Astrocyte of the cerebellum (primary cell): ENCODE measurements around the gene CRK.

ENCODE experiments used
- DNase-seq: peaks from one replicate; pipeline ENCODE4 v3.0.0-alpha.2; 2011; ENCODE audit warnings: low read depth
- H3K4me3 ChIP-seq: 2 replicates; pipeline ENCODE4 v1.5.1; 2011; ENCODE audit warnings: mild to moderate bottlenecking, low read depth, low read length, moderate library complexity
- CTCF ChIP-seq: IDR thresholded peaks from 2 replicates; pipeline ENCODE4 v1.5.1; 2012; ENCODE audit warnings: low read length, low read depth, moderate library complexity, mild to moderate bottlenecking; ENCODE audit errors: missing control alignments
- in situ Hi-C: cut with HindIII; loops from 2 replicates; pipeline ENCODE4 v1.10.0; 2017; ENCODE audit warnings: low sequenced_read_pairs

Gene CRK

GRCh38 chr17:1467898-1468492, 12.0 kb upstream of the CRK start:
- H3K4me3 ChIP-seq = no peak overlapping the region
- TF ChIP-seq CTCF = no peak
- no peak for DNase-seq
- in situ Hi-C loops = no loop called here

- in situ Hi-C loops = no loop called here
- no peak for TF ChIP-seq CTCF
- DNase-seq = no peak
- H3K4me3 ChIP-seq = no peak overlapping the region
Observed at GRCh38 chr17:1467258-1467657, 11.2 kb upstream of the CRK start.

- in situ Hi-C loops = no loop called here
- no peak overlapping the region for H3K4me3 ChIP-seq
- TF ChIP-seq CTCF = no peak
- no peak for DNase-seq
Observed at GRCh38 chr17:1464186-1464585, 8.2 kb upstream of the CRK start.

- TF ChIP-seq CTCF = no peak
- in situ Hi-C loops = no loop called here
- H3K4me3 ChIP-seq = no peak overlapping the region
- no peak for DNase-seq
Observed at GRCh38 chr17:1462164-1463112, 6.4 kb upstream of the CRK start.

- TF ChIP-seq CTCF = no peak
- no peak for DNase-seq
- in situ Hi-C loops = no loop called here
- H3K4me3 ChIP-seq = no peak overlapping the region
Observed at GRCh38 chr17:1461198-1461944, 5.3 kb upstream of the CRK start.

- no peak for TF ChIP-seq CTCF
- no peak for DNase-seq
- in situ Hi-C loops = no loop called here
- H3K4me3 ChIP-seq = no peak overlapping the region
Observed at GRCh38 chr17:1460233-1460632, 4.2 kb upstream of the CRK start.
